DOHH2 (cell line): Measurements from ENCODE around the gene CHCHD6.

Source experiments
- H3F3A ChIP-seq: fragments of 200-600 bp; sonication (generic), shearing (Covaris generic); 2 replicates; pipeline ENCODE4 v1.6.0; 2016; ENCODE audit warnings: antibody characterized with exemption, mild to moderate bottlenecking; ENCODE audit not compliant: control insufficient read depth, insufficient read depth
- H3K27ac ChIP-seq: fragments of 200-600 bp; sonication (generic); 2 replicates; pipeline ENCODE4 v1.5.1; 2014; ENCODE audit warnings: low read depth, mild to moderate bottlenecking, low read length, moderate library complexity
- H3K27me3 ChIP-seq: fragments of 200-600 bp; sonication (generic); 2 replicates; pipeline ENCODE4 v1.6.1; 2014; ENCODE audit warnings: mild to moderate bottlenecking, low read length, mixed read lengths; ENCODE audit not compliant: control insufficient read depth
- H3K36me3 ChIP-seq: fragments of 200-600 bp; sonication (generic); 2 replicates; pipeline ENCODE4 v1.6.1; 2014; ENCODE audit warnings: mild to moderate bottlenecking, low read length, moderate library complexity, mixed read lengths; ENCODE audit not compliant: control insufficient read depth
- H3K4me1 ChIP-seq: fragments of 200-600 bp; sonication (generic); 2 replicates; pipeline ENCODE4 v1.6.1; 2014; ENCODE audit warnings: mild to moderate bottlenecking, low read length, mixed read lengths; ENCODE audit not compliant: control insufficient read depth
- H3K4me2 ChIP-seq: fragments of 200-600 bp; sonication (generic); 2 replicates; pipeline ENCODE4 v1.6.0; 2014; ENCODE audit warnings: mild to moderate bottlenecking, low read length, moderate library complexity
- H3K4me3 ChIP-seq: fragments of 200-600 bp; sonication (generic); 2 replicates; pipeline ENCODE4 v1.5.1; 2014; ENCODE audit warnings: mild to moderate bottlenecking, low read length, mixed read lengths
- H3K79me2 ChIP-seq: fragments of 200-600 bp; sonication (generic); 2 replicates; pipeline ENCODE4 v1.6.1; 2014; ENCODE audit warnings: mild to moderate bottlenecking, low read length, mixed read lengths; ENCODE audit not compliant: control insufficient read depth
- H3K9me2 ChIP-seq: fragments of 200-600 bp; sonication (generic); replicated peaks from 2 replicates; pipeline ENCODE4 v1.6.1; 2014; ENCODE audit warnings: mild to moderate bottlenecking, low read length, mixed read lengths; ENCODE audit not compliant: control insufficient read depth
- H3K9me3 ChIP-seq: fragments of 200-600 bp; sonication (generic); 2 replicates; pipeline ENCODE4 v1.6.1; 2014; ENCODE audit warnings: antibody characterized with exemption, low read length, mixed read lengths; ENCODE audit not compliant: control insufficient read depth, insufficient read depth
- H4K20me1 ChIP-seq: fragments of 200-600 bp; sonication (generic); 2 replicates; pipeline ENCODE4 v1.6.0; 2014; ENCODE audit warnings: low read depth, mild to moderate bottlenecking, antibody characterized with exemption, low read length, moderate library complexity; ENCODE audit not compliant: control insufficient read depth, insufficient read depth
- CTCF ChIP-seq: fragments of 200-600 bp; sonication (generic); IDR thresholded peaks from one replicate; pipeline ENCODE4 v1.5.1; 2014; ENCODE audit warnings: antibody characterized with exemption, mild to moderate bottlenecking, low read depth, low read length; ENCODE audit not compliant: poor library complexity, severe bottlenecking
- EZH2phosphoT487 ChIP-seq: fragments of 200-600 bp; sonication (generic); IDR thresholded peaks from 2 replicates; pipeline ENCODE4 v1.6.1; 2017; ENCODE audit warnings: borderline replicate concordance, mild to moderate bottlenecking, antibody characterized with exemption, low read length, moderate library complexity, mixed read lengths

The CHCHD6 gene

GRCh38 chr3:126937973-126938372, 233.9 kb downstream of the CHCHD6 start:
- H3K79me2 ChIP-seq: no peaks in the 10 kb centered on the region
- TF ChIP-seq CTCF (no peak), EZH2phosphoT487 (no peak)
- H3K36me3 ChIP-seq: no peaks in the 10 kb centered on the region
- H3K27ac ChIP-seq: no peak overlapping the region
- no peaks in the 10 kb centered on the region for H3K9me2 ChIP-seq
- H3K27me3 ChIP-seq: no peaks in the 10 kb centered on the region
- H3K4me3 ChIP-seq: no peak overlapping the region
- no peaks in the 10 kb centered on the region for H3K9me3 ChIP-seq
- H3F3A ChIP-seq: no peaks in the 10 kb centered on the region
- H4K20me1 ChIP-seq: 0 out of 2 replicates have a peak, but pooled peaks cover 2% of the 10 kb centered on the region
- H3K4me1 ChIP-seq: no peaks in the 10 kb centered on the region
- no peak overlapping the region for H3K4me2 ChIP-seq

GRCh38 chr3:126938520-126939337, 234.7 kb downstream of the CHCHD6 start:
- H3K27ac ChIP-seq: no peak overlapping the region
- 0 out of 2 replicates have a peak, but pooled peaks cover 2% of the 10 kb centered on the region for H4K20me1 ChIP-seq
- no peaks in the 10 kb centered on the region for H3K4me1 ChIP-seq
- no peaks in the 10 kb centered on the region for H3F3A ChIP-seq
- no peaks in the 10 kb centered on the region for H3K79me2 ChIP-seq
- no peak overlapping the region for H3K4me2 ChIP-seq
- no peaks in the 10 kb centered on the region for H3K9me3 ChIP-seq
- H3K27me3 ChIP-seq: no peaks in the 10 kb centered on the region
- H3K36me3 ChIP-seq: no peaks in the 10 kb centered on the region
- H3K4me3 ChIP-seq: no peak overlapping the region
- H3K9me2 ChIP-seq: no peaks in the 10 kb centered on the region
- TF ChIP-seq CTCF (no peak), EZH2phosphoT487 (no peak)

GRCh38 chr3:126939338-126939718, 235.3 kb downstream of the CHCHD6 start:
- no peak overlapping the region for H3K4me2 ChIP-seq
- no peak overlapping the region for H3K4me3 ChIP-seq
- H3K36me3 ChIP-seq: no peaks in the 10 kb centered on the region
- TF ChIP-seq CTCF: no peak
- no peak for TF ChIP-seq EZH2phosphoT487
- H3K9me2 ChIP-seq: no peaks in the 10 kb centered on the region
- H3K4me1 ChIP-seq: peaks cover 6% of the 10 kb centered on the region
- no peaks in the 10 kb centered on the region for H3K9me3 ChIP-seq
- 0 out of 2 replicates have a peak, but pooled peaks cover 2% of the 10 kb centered on the region for H4K20me1 ChIP-seq
- H3K27ac ChIP-seq: no peak overlapping the region
- H3F3A ChIP-seq: no peaks in the 10 kb centered on the region
- H3K79me2 ChIP-seq: no peaks in the 10 kb centered on the region
- no peaks in the 10 kb centered on the region for H3K27me3 ChIP-seq
